SK-N-SH treated with all-trans-retinoic acid at 6 μM for 48 hours (cell line): Measurements from ENCODE around the gene REPS2.

Source experiments
- ATAC-seq: fragments of 200-7000 bp; cut with Tn5 transposase; 3 replicates; pipeline ENCODE4 v1.9.1; 2020; ENCODE audit warnings: mild to moderate bottlenecking, moderate library complexity
- BACH2 ChIP-seq: fragments of 250-450 bp; sonication (Bioruptor Pico); IDR thresholded peaks from 2 replicates; pipeline ENCODE4 v1.9.0; 2021; ENCODE audit warnings: mild to moderate bottlenecking, borderline replicate concordance
- CSDC2 ChIP-seq: fragments of 250-450 bp; sonication (Bioruptor Pico); IDR thresholded peaks from 2 replicates; pipeline ENCODE4 v1.5.0; 2020; ENCODE audit warnings: mild to moderate bottlenecking, moderate library complexity
- GLIS3 ChIP-seq: fragments of 250-450 bp; sonication (Bioruptor Pico); IDR thresholded peaks from 2 replicates; pipeline ENCODE4 v1.5.0; 2020; ENCODE audit warnings: mild to moderate bottlenecking, moderate library complexity
- OSR1 ChIP-seq: fragments of 250-450 bp; sonication (Bioruptor Pico); IDR thresholded peaks from 2 replicates; pipeline ENCODE4 v1.8.0; 2022; ENCODE audit warnings: moderate library complexity, mild to moderate bottlenecking, inconsistent platforms
- POU6F1 ChIP-seq: fragments of 250-450 bp; sonication (Bioruptor Pico); IDR thresholded peaks from 2 replicates; pipeline ENCODE4 v1.8.0; 2021; ENCODE audit warnings: low read depth, mild to moderate bottlenecking, moderate library complexity, borderline replicate concordance
- PPARA ChIP-seq: fragments of 250-450 bp; sonication (Bioruptor Pico); IDR thresholded peaks from 2 replicates; pipeline ENCODE4 v1.5.0; 2020; ENCODE audit warnings: mild to moderate bottlenecking, borderline replicate concordance
- SNAI2 ChIP-seq: fragments of 250-450 bp; sonication (Bioruptor Pico); IDR thresholded peaks from 2 replicates; pipeline ENCODE4 v1.5.0; 2020; ENCODE audit warnings: mild to moderate bottlenecking, moderate library complexity
- TCF4 ChIP-seq: fragments of 250-450 bp; sonication (Bioruptor Pico); IDR thresholded peaks from 2 replicates; pipeline ENCODE4 v1.8.0; 2021; ENCODE audit warnings: mild to moderate bottlenecking, moderate library complexity, borderline replicate concordance
- TOX ChIP-seq: fragments of 250-450 bp; sonication (Bioruptor Pico); IDR thresholded peaks from 2 replicates; pipeline ENCODE4 v1.8.0; 2021; ENCODE audit warnings: mild to moderate bottlenecking, moderate library complexity, borderline replicate concordance
- ZC3H10 ChIP-seq: fragments of 250-450 bp; sonication (Bioruptor Pico); IDR thresholded peaks from 2 replicates; pipeline ENCODE4 v1.5.1; 2021; ENCODE audit warnings: mild to moderate bottlenecking, moderate library complexity
- ZFP3 ChIP-seq: fragments of 250-450 bp; sonication (Bioruptor Pico); IDR thresholded peaks from 2 replicates; pipeline ENCODE4 v1.5.0; 2020; ENCODE audit warnings: mild to moderate bottlenecking, moderate library complexity
- ZFP30 ChIP-seq: fragments of 450-650 bp; formaldehyde crosslinking; IDR thresholded peaks from 2 replicates; pipeline ENCODE4 v1.5.0; 2022; ENCODE audit warnings: mild to moderate bottlenecking, moderate library complexity
- ZNF565 ChIP-seq: fragments of 450-650 bp; formaldehyde crosslinking; conservative IDR thresholded peaks from 2 replicates; pipeline ENCODE4 v1.5.0; 2020; ENCODE audit warnings: low read depth, mild to moderate bottlenecking, moderate library complexity
- ZNF70 ChIP-seq: fragments of 450-650 bp; formaldehyde crosslinking; IDR thresholded peaks from 2 replicates; pipeline ENCODE4 v1.5.0; 2020; ENCODE audit warnings: mild to moderate bottlenecking, moderate library complexity
- ZNF8 ChIP-seq: fragments of 450-650 bp; formaldehyde crosslinking; IDR thresholded peaks from 2 replicates; pipeline ENCODE4 v1.5.0; 2020; ENCODE audit warnings: mild to moderate bottlenecking, moderate library complexity
- TF ChIP-seq, protein P1 (sequence below): fragments of 250-450 bp; sonication (Bioruptor Pico); IDR thresholded peaks from 2 replicates; pipeline ENCODE4 v1.5.1; 2021; ENCODE audit warnings: mild to moderate bottlenecking, moderate library complexity
- TF ChIP-seq, protein P2 (sequence below): fragments of 250-450 bp; sonication (Bioruptor Pico); IDR thresholded peaks from 2 replicates; pipeline ENCODE4 v1.8.0; 2020; ENCODE audit warnings: mild to moderate bottlenecking, moderate library complexity, borderline replicate concordance
- TF ChIP-seq, protein P3 (sequence below): fragments of 250-450 bp; sonication (Bioruptor Pico); IDR thresholded peaks from 2 replicates; pipeline ENCODE4 v1.5.0; 2020; ENCODE audit warnings: mild to moderate bottlenecking, moderate library complexity

The REPS2 gene

DNA sequence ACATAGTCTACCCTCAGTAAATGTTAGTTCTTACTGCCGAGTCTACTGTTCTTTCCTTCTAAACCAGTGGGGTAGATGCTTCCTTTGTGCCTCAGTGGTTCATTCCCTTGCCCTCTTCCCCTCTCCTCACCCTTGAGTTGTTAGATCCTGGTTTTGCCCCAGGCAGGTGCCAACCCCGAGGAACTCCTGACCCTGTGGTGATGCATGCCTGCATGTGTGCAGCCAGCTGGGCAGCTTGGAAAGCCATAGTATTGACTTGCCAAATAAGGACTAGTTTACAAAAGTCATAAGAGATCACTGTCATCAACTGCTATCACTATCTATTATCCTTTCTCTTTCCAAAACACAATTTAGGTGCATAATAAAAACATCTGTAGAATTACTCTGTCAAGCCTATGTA is 50.9 kb downstream of the REPS2 start:
- ATAC-seq = no peak
- TF ChIP-seq CSDC2 (CRISPR knock-in tag) (no peak), ZNF565 (no peak), BACH2 (CRISPR knock-in tag) (no peak)
- TF ChIP-seq, protein P1, sequence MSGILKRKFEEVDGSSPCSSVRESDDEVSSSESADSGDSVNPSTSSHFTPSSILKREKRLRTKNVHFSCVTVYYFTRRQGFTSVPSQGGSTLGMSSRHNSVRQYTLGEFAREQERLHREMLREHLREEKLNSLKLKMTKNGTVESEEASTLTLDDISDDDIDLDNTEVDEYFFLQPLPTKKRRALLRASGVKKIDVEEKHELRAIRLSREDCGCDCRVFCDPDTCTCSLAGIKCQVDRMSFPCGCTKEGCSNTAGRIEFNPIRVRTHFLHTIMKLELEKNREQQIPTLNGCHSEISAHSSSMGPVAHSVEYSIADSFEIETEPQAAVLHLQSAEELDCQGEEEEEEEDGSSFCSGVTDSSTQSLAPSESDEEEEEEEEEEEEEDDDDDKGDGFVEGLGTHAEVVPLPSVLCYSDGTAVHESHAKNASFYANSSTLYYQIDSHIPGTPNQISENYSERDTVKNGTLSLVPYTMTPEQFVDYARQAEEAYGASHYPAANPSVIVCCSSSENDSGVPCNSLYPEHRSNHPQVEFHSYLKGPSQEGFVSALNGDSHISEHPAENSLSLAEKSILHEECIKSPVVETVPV (CRISPR knock-in tag) = no peak
- TF ChIP-seq, protein P2, sequence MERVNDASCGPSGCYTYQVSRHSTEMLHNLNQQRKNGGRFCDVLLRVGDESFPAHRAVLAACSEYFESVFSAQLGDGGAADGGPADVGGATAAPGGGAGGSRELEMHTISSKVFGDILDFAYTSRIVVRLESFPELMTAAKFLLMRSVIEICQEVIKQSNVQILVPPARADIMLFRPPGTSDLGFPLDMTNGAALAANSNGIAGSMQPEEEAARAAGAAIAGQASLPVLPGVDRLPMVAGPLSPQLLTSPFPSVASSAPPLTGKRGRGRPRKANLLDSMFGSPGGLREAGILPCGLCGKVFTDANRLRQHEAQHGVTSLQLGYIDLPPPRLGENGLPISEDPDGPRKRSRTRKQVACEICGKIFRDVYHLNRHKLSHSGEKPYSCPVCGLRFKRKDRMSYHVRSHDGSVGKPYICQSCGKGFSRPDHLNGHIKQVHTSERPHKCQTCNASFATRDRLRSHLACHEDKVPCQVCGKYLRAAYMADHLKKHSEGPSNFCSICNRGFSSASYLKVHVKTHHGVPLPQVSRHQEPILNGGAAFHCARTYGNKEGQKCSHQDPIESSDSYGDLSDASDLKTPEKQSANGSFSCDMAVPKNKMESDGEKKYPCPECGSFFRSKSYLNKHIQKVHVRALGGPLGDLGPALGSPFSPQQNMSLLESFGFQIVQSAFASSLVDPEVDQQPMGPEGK (CRISPR knock-in tag) = no peak
- TF ChIP-seq, all 23 proteins: peak for 0

DNA sequence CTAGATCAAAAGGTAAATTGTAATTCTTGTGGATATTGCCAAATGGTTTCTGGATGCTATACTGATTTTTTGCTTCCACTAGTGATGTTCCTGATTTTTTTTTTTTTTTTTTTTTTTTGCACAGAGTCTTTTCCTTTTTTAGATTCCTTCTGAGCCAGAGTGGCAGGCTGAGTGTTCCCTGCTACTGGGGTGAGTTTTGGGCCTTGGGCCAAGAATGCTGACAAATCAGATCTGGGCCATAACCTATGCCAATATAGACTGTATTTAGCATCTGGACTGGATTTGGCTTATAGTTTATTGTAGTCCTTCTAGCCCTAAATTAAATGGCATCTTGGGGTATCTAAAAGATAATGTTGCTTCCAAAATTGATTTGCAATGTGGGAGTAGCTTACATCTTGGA is 52.8 kb downstream of the REPS2 start:
- no peak for ATAC-seq
- TF ChIP-seq ZNF8 (CRISPR knock-in tag) = no peak
- no peak for TF ChIP-seq ZFP30 (CRISPR knock-in tag)
- no peak for TF ChIP-seq TCF4 (CRISPR knock-in tag)
- TF ChIP-seq ZNF70 (CRISPR knock-in tag) = no peak
- no peak for TF ChIP-seq TOX (CRISPR knock-in tag)
- TF ChIP-seq SNAI2 = no peak
- TF ChIP-seq, protein P1 (CRISPR knock-in tag) = no peak
- no peak for TF ChIP-seq ZFP3 (CRISPR knock-in tag)

- TF ChIP-seq POU6F1 (CRISPR knock-in tag) (no peak), ZFP3 (CRISPR knock-in tag) (no peak), ZC3H10 (CRISPR knock-in tag) (no peak), GLIS3 (CRISPR knock-in tag) (no peak), OSR1 (CRISPR knock-in tag) (no peak), BACH2 (CRISPR knock-in tag) (no peak), ZFP30 (CRISPR knock-in tag) (no peak), ZNF70 (CRISPR knock-in tag) (no peak), PPARA (no peak)
- TF ChIP-seq, protein P3, sequence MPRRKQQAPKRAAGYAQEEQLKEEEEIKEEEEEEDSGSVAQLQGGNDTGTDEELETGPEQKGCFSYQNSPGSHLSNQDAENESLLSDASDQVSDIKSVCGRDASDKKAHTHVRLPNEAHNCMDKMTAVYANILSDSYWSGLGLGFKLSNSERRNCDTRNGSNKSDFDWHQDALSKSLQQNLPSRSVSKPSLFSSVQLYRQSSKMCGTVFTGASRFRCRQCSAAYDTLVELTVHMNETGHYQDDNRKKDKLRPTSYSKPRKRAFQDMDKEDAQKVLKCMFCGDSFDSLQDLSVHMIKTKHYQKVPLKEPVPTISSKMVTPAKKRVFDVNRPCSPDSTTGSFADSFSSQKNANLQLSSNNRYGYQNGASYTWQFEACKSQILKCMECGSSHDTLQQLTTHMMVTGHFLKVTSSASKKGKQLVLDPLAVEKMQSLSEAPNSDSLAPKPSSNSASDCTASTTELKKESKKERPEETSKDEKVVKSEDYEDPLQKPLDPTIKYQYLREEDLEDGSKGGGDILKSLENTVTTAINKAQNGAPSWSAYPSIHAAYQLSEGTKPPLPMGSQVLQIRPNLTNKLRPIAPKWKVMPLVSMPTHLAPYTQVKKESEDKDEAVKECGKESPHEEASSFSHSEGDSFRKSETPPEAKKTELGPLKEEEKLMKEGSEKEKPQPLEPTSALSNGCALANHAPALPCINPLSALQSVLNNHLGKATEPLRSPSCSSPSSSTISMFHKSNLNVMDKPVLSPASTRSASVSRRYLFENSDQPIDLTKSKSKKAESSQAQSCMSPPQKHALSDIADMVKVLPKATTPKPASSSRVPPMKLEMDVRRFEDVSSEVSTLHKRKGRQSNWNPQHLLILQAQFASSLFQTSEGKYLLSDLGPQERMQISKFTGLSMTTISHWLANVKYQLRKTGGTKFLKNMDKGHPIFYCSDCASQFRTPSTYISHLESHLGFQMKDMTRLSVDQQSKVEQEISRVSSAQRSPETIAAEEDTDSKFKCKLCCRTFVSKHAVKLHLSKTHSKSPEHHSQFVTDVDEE = no peak
- TF ChIP-seq, protein P2 (CRISPR knock-in tag) = no peak
- TF ChIP-seq, protein P1 (CRISPR knock-in tag) = no peak
Measured at GRCh38 chrX:17000751-17001150, 54.3 kb downstream of the REPS2 start.

More at GRCh38 chrX:17000751-17001150, 54.3 kb downstream of the REPS2 start:
- ATAC-seq = no peak
